ENCODE results near the gene EID2. TPM values are rescaled to one million over a fixed set of nuclear protein-coding genes. Genes with fewer than 3 reads are reported as not detected.

The EID2 gene
- total and polyA plus RNA-seq, 2 of the 4 experiments (the other 2 are of a cell fraction), result 5.7 to 9.8 TPM

- Histone ChIP-seq H2AK5ac (ENCODE audit: low read depth, low read length) (no peak overlapping the region), H3K36me3 (ENCODE audit: control insufficient read depth, insufficient read depth, low read length) (peaks cover 41% of the 10 kb centered on the region), H4K5ac (ENCODE audit: low read depth, low read length) (no peak overlapping the region), H3K79me1 (ENCODE audit: low read depth in 1 of 2, low read length in 2 of 2) (peaks cover 5 to 12% of the 10 kb centered on the region in 2 experiments; a peak in 2 of 4 replicates), H2BK120ac (ENCODE audit: low read depth, low read length) (no peak overlapping the region), H4K8ac (ENCODE audit: low read depth in 2 of 2, low read length in 2 of 2) (no peak overlapping the region), H3K23ac (ENCODE audit: low read depth, low read length) (no peak overlapping the region), H3K14ac (replicated peaks; ENCODE audit: low read depth, low read length) (no peak overlapping the region), H2BK20ac (ENCODE audit: low read depth, low read length) (no peak overlapping the region), H3K18ac (ENCODE audit: low read depth, low read length) (no peak overlapping the region), H3K9me3 (ENCODE audit: control insufficient read depth, insufficient read depth, low read length) (no peaks in the 10 kb centered on the region), H2BK5ac (ENCODE audit: low read depth, low read length, poor library complexity, severe bottlenecking) (no peak overlapping the region), H3K4me1 (ENCODE audit: control insufficient read depth, insufficient read depth, low read length) (no peaks in the 10 kb centered on the region), H3K4ac (ENCODE audit: low read depth, low read length) (no peak overlapping the region), H3K27me3 (ENCODE audit: control insufficient read depth, insufficient read depth, low read length) (no peaks in the 10 kb centered on the region), H3K27ac (ENCODE audit: insufficient read depth, low read length) (no peak overlapping the region), H2BK15ac (ENCODE audit: low read depth, low read length) (no peak overlapping the region), H3K9me1 (ENCODE audit: insufficient read depth, low read length) (peaks cover 3% of the 10 kb centered on the region; the same call in 1 of the 2 replicates), H4K91ac (ENCODE audit: insufficient read depth, low read depth, low read length) (no peak overlapping the region), H3K4me3 (ENCODE audit: insufficient read depth, low read depth, low read length) (no peak overlapping the region), H3K56ac (ENCODE audit: extremely low read depth, insufficient read depth, low read length) (no peak overlapping the region), H2AK9ac (replicated peaks; ENCODE audit: low read depth, low read length, poor library complexity) (no peak overlapping the region), H3K4me2 (ENCODE audit: low read depth, low read length) (no peak overlapping the region), H4K20me1 (ENCODE audit: insufficient read depth, low read length) (no peaks in the 10 kb centered on the region), H2AFZ (replicated peaks; ENCODE audit: low read length, poor library complexity) (no peak overlapping the region), H3K9ac (ENCODE audit: low read depth, low read length) (no peak overlapping the region)
- ATAC-seq (ENCODE audit: low read depth) (no peak), DNase-seq (no peak)
- intact Hi-C loops (cut with micrococcal nuclease), result no loop called here
- BruUV-seq (replicated peaks), result no TSS peak
- WGBS, 2 experiments (ENCODE audit: extremely low coverage in 2 of 2, insufficient read length in 1 of 2), result 100% methylated on average over 3 of the region's 10 CpGs; no CpG with 5 or more reads in 1 of the 2 experiments
- ChIA-PET CTCF (interaction anchor here (1.4 kb wide), 1 partner anchor 13 kb away, joined by 4 read pairs; no protein-coding TSS in a partner anchor), POLR2A (ENCODE audit: unreplicated experiment) (no interaction called here)
- dilution Hi-C loops (cut with HindIII; ENCODE audit: low sequenced_read_pairs, unreplicated experiment), result no loop called here
- in situ Hi-C loops (cut with MboI; ENCODE audit: low sequenced_read_pairs), result no loop called here
- TF ChIP-seq RFX5 (IDR thresholded peaks at IDR 0.05; ENCODE audit: low read depth, low read length) (no peak), FOS (IDR thresholded peaks at IDR 0.05; ENCODE audit: low read depth, low read length) (no peak), CTCF (conservative IDR thresholded peaks at IDR 0.05; ENCODE audit: low read depth, low read length) (no peak)
Observed at GRCh38 chr19:39489756-39490155, 50.2 kb downstream of the EID2 start.

Small RNAs within 50 kb of the gene (microRNA-seq; reads per million reads assigned to microRNA genes)
- not detected for gene RPS29P24 (ENCODE audit: insufficient read depth, insufficient read length)

Small RNAs within 50 kb of the gene (small RNA-seq; reads per million reads assigned to genes)
- 0 reads per million in 5 experiments for gene RPS29P24

Other genes with a start within 250 kb of the EID2 start
- not detected in 2 replicates for gene IFNL1, start 243.8 kb downstream of the EID2 start, total RNA-seq (2012; rRNA removed)
- not detected in 2 replicates for gene IFNL1, start 243.8 kb downstream of the EID2 start, polyA plus RNA-seq (2012; rRNA removed)
- under 0.01 TPM in 2 replicates for gene LRFN1, start 219.3 kb downstream of the EID2 start, total RNA-seq (2012; rRNA removed)
- 0.47 and 0.48 TPM in 2 replicates for gene LRFN1, start 219.3 kb downstream of the EID2 start, polyA plus RNA-seq (2012; rRNA removed)
- 0.28 TPM in 1 of 2 replicates, not detected in the other for gene GMFG, start 204.1 kb downstream of the EID2 start, total RNA-seq (2012; rRNA removed)
- 0.33 and 0.55 TPM in 2 replicates for gene GMFG, start 204.1 kb downstream of the EID2 start, polyA plus RNA-seq (2012; rRNA removed)
- 18.3 and 19.2 TPM in 2 replicates for gene SAMD4B, start 197.7 kb downstream of the EID2 start, total RNA-seq (2012; rRNA removed)
- 97.2 and 119 TPM in 2 replicates for gene SAMD4B, start 197.7 kb downstream of the EID2 start, polyA plus RNA-seq (2012; rRNA removed)
- gene PAF1, start 149.1 kb downstream of the EID2 start, total RNA-seq (2012; rRNA removed), result 45.7 and 57.8 TPM in 2 replicates
- gene PAF1, start 149.1 kb downstream of the EID2 start, polyA plus RNA-seq (2012; rRNA removed), result 54.3 and 61.6 TPM in 2 replicates
- gene MED29, start 148.8 kb downstream of the EID2 start, total RNA-seq (2012; rRNA removed), result 15.6 and 17.6 TPM in 2 replicates
- 26.9 and 28.8 TPM in 2 replicates for gene MED29, start 148.8 kb downstream of the EID2 start, polyA plus RNA-seq (2012; rRNA removed)
- gene ZFP36, start 133.3 kb downstream of the EID2 start, total RNA-seq (2012; rRNA removed), result 1.4 and 3.1 TPM in 2 replicates
- gene ZFP36, start 133.3 kb downstream of the EID2 start, polyA plus RNA-seq (2012; rRNA removed), result 45.0 and 50.5 TPM in 2 replicates
- gene PLEKHG2, start 127.5 kb downstream of the EID2 start, total RNA-seq (2012; rRNA removed), result 6.5 and 7.8 TPM in 2 replicates
- 28.3 and 33.2 TPM in 2 replicates for gene PLEKHG2, start 127.5 kb downstream of the EID2 start, polyA plus RNA-seq (2012; rRNA removed)
- 320 and 410 TPM in 2 replicates for gene RPS16, start 104.2 kb downstream of the EID2 start, total RNA-seq (2012; rRNA removed)
- gene RPS16, start 104.2 kb downstream of the EID2 start, polyA plus RNA-seq (2012; rRNA removed), result 3,500 and 3,524 TPM in 2 replicates
- gene SUPT5H, start 94.6 kb downstream of the EID2 start, total RNA-seq (2012; rRNA removed), result 75.3 and 86.9 TPM in 2 replicates
- 116 and 117 TPM in 2 replicates for gene SUPT5H, start 94.6 kb downstream of the EID2 start, polyA plus RNA-seq (2012; rRNA removed)
- gene TIMM50, start 59.3 kb downstream of the EID2 start, total RNA-seq (2012; rRNA removed), result 52.0 and 53.3 TPM in 2 replicates
- gene TIMM50, start 59.3 kb downstream of the EID2 start, polyA plus RNA-seq (2012; rRNA removed), result 76.8 and 89.9 TPM in 2 replicates
- 0.28 and 0.36 TPM in 2 replicates for gene DLL3, start 41.2 kb downstream of the EID2 start, total RNA-seq (2012; rRNA removed)
- gene DLL3, start 41.2 kb downstream of the EID2 start, polyA plus RNA-seq (2012; rRNA removed), result 1.3 and 1.9 TPM in 2 replicates
- gene SELENOV, start 25.0 kb downstream of the EID2 start, total RNA-seq (2012; rRNA removed), result not detected in 2 replicates
- gene SELENOV, start 25.0 kb downstream of the EID2 start, polyA plus RNA-seq (2012; rRNA removed), result not detected in 2 replicates
- gene EID2B, start 7.3 kb downstream of the EID2 start, total RNA-seq (2012; rRNA removed), result 2.7 and 4.2 TPM in 2 replicates
- 2.3 and 2.5 TPM in 2 replicates for gene EID2B, start 7.3 kb downstream of the EID2 start, polyA plus RNA-seq (2012; rRNA removed)
- gene LGALS13, start 62.4 kb upstream of the EID2 start, total RNA-seq (2012; rRNA removed), result not detected in 2 replicates
- not detected in 2 replicates for gene LGALS13, start 62.4 kb upstream of the EID2 start, polyA plus RNA-seq (2012; rRNA removed)
- gene LGALS16, start 115.8 kb upstream of the EID2 start, total RNA-seq (2012; rRNA removed), result not detected in 2 replicates
- not detected in 2 replicates for gene LGALS16, start 115.8 kb upstream of the EID2 start, polyA plus RNA-seq (2012; rRNA removed)
- not detected in 2 replicates for gene LGALS14, start 164.3 kb upstream of the EID2 start, total RNA-seq (2012; rRNA removed)
- not detected in 2 replicates for gene LGALS14, start 164.3 kb upstream of the EID2 start, polyA plus RNA-seq (2012; rRNA removed)
- not detected in 2 replicates for gene CLC, start 197.9 kb upstream of the EID2 start, total RNA-seq (2012; rRNA removed)
- gene CLC, start 197.9 kb upstream of the EID2 start, polyA plus RNA-seq (2012; rRNA removed), result not detected in 2 replicates
- gene LEUTX, start 238.7 kb upstream of the EID2 start, total RNA-seq (2012; rRNA removed), result not detected in 2 replicates
- gene LEUTX, start 238.7 kb upstream of the EID2 start, polyA plus RNA-seq (2012; rRNA removed), result not detected in 2 replicates

All from IMR-90 (cell line).